Renal cortical epithelial cell (primary cell): ENCODE measurements around the gene LIG1. TPM values are rescaled to one million over a fixed set of nuclear protein-coding genes. Genes with fewer than 3 reads are reported as not detected.
A peak's percentile ranks its signal among the peaks of the same experiment; 100 is the strongest.

ENCODE experiments used
- DNase-seq: peaks from one replicate; pipeline ENCODE4 v3.0.0-alpha.2; 2011; ENCODE audit warnings: low read depth
- total RNA-seq: library from RNA; depleted of rRNA; stranded (reverse); fragments of >200 nt; gene quantifications from 2 replicates; pipeline ENCODE4 v1.2.3, GENCODE V29; 2014

The LIG1 gene
- 8.8 and 27.3 TPM in 2 replicates for total RNA-seq

- DNase-seq = peak; percentile 82
Measured at GRCh38 chr19:48169939-48170803, at the start of gene LIG1, which contains the start of gene ZSWIM9. TSS of gene LIG1 (minus strand) at chr19:48170344. CDS start at chr19:48165566, 4,778 bp downstream. TSS of gene ZSWIM9 (plus strand) at chr19:48170680. CDS start at chr19:48171803, 1,123 bp downstream.

GRCh38 chr19:48218997-48219396 is 48.9 kb upstream of the LIG1 start:
- peak; percentile 77 for DNase-seq

- no peak for DNase-seq
Measured at GRCh38 chr19:48216933-48217332, 46.8 kb upstream of the LIG1 start.

- no peak for DNase-seq
Measured at GRCh38 chr19:48213959-48214358, 43.8 kb upstream of the LIG1 start.

GRCh38 chr19:48210005-48210404 is 39.9 kb upstream of the LIG1 start:
- no peak for DNase-seq

GRCh38 chr19:48206397-48207093 is 36.4 kb upstream of the LIG1 start:
- DNase-seq = no peak

- peak; percentile 95 for DNase-seq
Measured at GRCh38 chr19:48203794-48204628, 33.9 kb upstream of the LIG1 start.

GRCh38 chr19:48203222-48203793 is 33.2 kb upstream of the LIG1 start:
- no peak for DNase-seq

GRCh38 chr19:48196933-48197665 is 27.0 kb upstream of the LIG1 start:
- no peak for DNase-seq

- DNase-seq = no peak
Measured at GRCh38 chr19:48196321-48196763, 26.2 kb upstream of the LIG1 start.

- no peak for DNase-seq
Measured at GRCh38 chr19:48194844-48195830, 25.0 kb upstream of the LIG1 start.

- no peak for DNase-seq
Measured at GRCh38 chr19:48194041-48194843, 24.1 kb upstream of the LIG1 start.

GRCh38 chr19:48192750-48193149 is 22.6 kb upstream of the LIG1 start:
- DNase-seq = no peak

GRCh38 chr19:48190885-48191284 is 20.7 kb upstream of the LIG1 start:
- no peak for DNase-seq

- DNase-seq = peak; percentile 81
Measured at GRCh38 chr19:48190288-48190884, 20.2 kb upstream of the LIG1 start.

- no peak for DNase-seq
Measured at GRCh38 chr19:48186541-48186991, 16.4 kb upstream of the LIG1 start.

- no peak for DNase-seq
Measured at GRCh38 chr19:48186015-48186414, 15.9 kb upstream of the LIG1 start.

- no peak for DNase-seq
Measured at GRCh38 chr19:48183356-48183755, 13.2 kb upstream of the LIG1 start.
